Activated naive CD8-positive, alpha-beta T cell treated with anti-CD3 and anti-CD28 coated beads, Interleukin-2, amount 10 ng/mL, durations not matched to agents 7 days and 5 days (primary cell): ENCODE results near the gene CAD. TPM values are rescaled to one million over a fixed set of nuclear protein-coding genes. Genes with fewer than 3 reads are reported as not detected.
A peak's percentile ranks its signal among the peaks of the same experiment; 100 is the strongest.
"Not testable (repeated sequence)": the region's sequence is repeated elsewhere in the genome, so short reads cannot be mapped to it uniquely, and the experiment has no call there.

Experiments used
- ATAC-seq: fragments of 150-1000 bp; cut with Tn5 transposase; one replicate; pipeline ENCODE4 v1.10.0; 2021; ENCODE audit warnings: low read depth, moderate library complexity
- POLR2A ChIA-PET: fragments of 350-600 bp; sonication (Branson Sonifier 250); formaldehyde crosslinking; loops from one replicate; lab custom pipeline; 2021; ENCODE audit warnings: antibody characterized with exemption; lab: Charles Lee
- DNase-seq: peaks from one replicate; pipeline ENCODE4 v3.0.0; 2021
- H3K27ac Mint-ChIP-seq: one replicate; pipeline ENCODE4 v1.8.0; 2022; ENCODE audit warnings: mild to moderate bottlenecking, mixed read lengths
- H3K27me3 Mint-ChIP-seq: one replicate; pipeline ENCODE4 v1.8.0; 2022; ENCODE audit warnings: mild to moderate bottlenecking, moderate library complexity, mixed read lengths
- H3K36me3 Mint-ChIP-seq: one replicate; pipeline ENCODE4 v1.8.0; 2021; ENCODE audit warnings: mild to moderate bottlenecking, mixed read lengths
- H3K4me1 Mint-ChIP-seq: one replicate; pipeline ENCODE4 v1.8.0; 2021; ENCODE audit warnings: mixed read lengths
- H3K4me3 Mint-ChIP-seq: one replicate; pipeline ENCODE4 v1.8.0; 2022; ENCODE audit warnings: mild to moderate bottlenecking, moderate library complexity, mixed read lengths
- H3K9me3 Mint-ChIP-seq: one replicate; pipeline ENCODE4 v1.8.0; 2021; ENCODE audit warnings: mixed read lengths
- total RNA-seq, 2 experiments: library from RNA; stranded (reverse); gene quantifications; one replicate each; pipeline ENCODE4 v1.2.3, GENCODE V29; 2021

Gene CAD
- 10 to 100 TPM; 60.1 to 60.4 TPM for total RNA-seq

- DNase-seq (peak; percentile 89), ATAC-seq (peak; percentile 87)
- Mint-ChIP-seq H3K36me3 (peaks cover 22% of the 10 kb centered on the region), H3K27ac (peak within 1 kb of the TSS; percentile 89), H3K9me3 (no peaks in the 10 kb centered on the region), H3K27me3 (no peaks in the 10 kb centered on the region), H3K4me3 (peak within 1 kb of the TSS; percentile 92), H3K4me1 (peaks cover 42% of the 10 kb centered on the region)
- POLR2A ChIA-PET = interaction anchor here (0.6 to 1.2 kb wide), 3 partner anchors 9 to 86 kb away, joined by 3 to 4 read pairs (median 3); no protein-coding TSS in a partner anchor
Observed at GRCh38 chr2:27217173-27218121, at the start of gene CAD. TSS of gene CAD (plus strand) at chr2:27217369. CDS start at chr2:27217552, 183 bp downstream.

DNA sequence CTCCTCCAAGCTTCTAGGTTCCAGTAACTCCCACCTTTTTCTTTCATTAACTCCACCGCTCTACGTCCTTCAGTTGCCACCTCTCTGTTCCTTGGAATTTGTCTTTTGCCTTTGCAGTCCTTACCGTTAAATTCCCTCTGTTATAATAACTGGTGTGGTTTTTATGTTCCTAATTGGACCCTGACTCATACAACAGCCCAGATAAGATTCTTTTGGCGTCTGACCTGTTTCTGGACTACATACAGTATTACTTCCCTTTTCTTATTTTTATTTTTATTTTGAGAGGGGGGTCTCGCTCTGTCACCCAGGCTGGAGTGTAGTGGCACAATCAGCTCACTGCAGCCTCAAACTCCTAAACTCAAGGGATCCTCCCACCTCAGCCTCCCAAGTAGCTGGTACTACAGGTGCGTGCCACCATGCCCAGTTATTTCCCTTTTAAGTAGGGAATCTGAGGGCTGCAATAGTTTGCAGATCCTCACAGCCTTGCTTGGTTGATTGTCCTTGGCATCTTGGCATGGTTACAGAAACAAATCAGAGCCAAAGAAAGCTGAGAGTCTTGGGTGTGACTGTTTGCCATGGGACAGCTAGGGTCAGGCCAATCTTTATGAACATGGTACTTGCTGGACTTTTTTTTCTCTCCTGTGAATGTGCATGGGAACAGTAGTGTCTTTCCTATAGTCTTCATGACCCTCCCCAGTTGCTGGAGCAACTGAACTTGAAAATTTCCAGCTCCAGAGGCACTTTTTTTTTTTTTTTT lies 46.4 kb upstream of the CAD start:
- H3K27me3 Mint-ChIP-seq = peaks cover 23% of the 10 kb centered on the region
- H3K4me3 Mint-ChIP-seq = no peak overlapping the region
- no peak overlapping the region for H3K27ac Mint-ChIP-seq
- POLR2A ChIA-PET = no interaction called here
- no peaks in the 10 kb centered on the region for H3K36me3 Mint-ChIP-seq
- ATAC-seq (no peak), DNase-seq (no peak)
- H3K4me1 Mint-ChIP-seq = peaks cover 4% of the 10 kb centered on the region
- H3K9me3 Mint-ChIP-seq = no peaks in the 10 kb centered on the region

GRCh38 chr2:27171351-27171848 lies 45.8 kb upstream of the CAD start:
- H3K27me3 Mint-ChIP-seq = peaks cover 25% of the 10 kb centered on the region
- H3K36me3 Mint-ChIP-seq = no peaks in the 10 kb centered on the region
- H3K27ac Mint-ChIP-seq = no peak overlapping the region
- POLR2A ChIA-PET = no interaction called here
- DNase-seq (no peak), ATAC-seq (no peak)
- no peaks in the 10 kb centered on the region for H3K9me3 Mint-ChIP-seq
- H3K4me3 Mint-ChIP-seq = no peak overlapping the region
- peaks cover 4% of the 10 kb centered on the region for H3K4me1 Mint-ChIP-seq

- no peak overlapping the region for H3K27ac Mint-ChIP-seq
- no peak overlapping the region for H3K4me3 Mint-ChIP-seq
- POLR2A ChIA-PET = interaction anchor here (0.7 kb wide), 1 partner anchor 66 kb away, joined by 4 read pairs; no protein-coding TSS in a partner anchor
- no peaks in the 10 kb centered on the region for H3K9me3 Mint-ChIP-seq
- peaks cover 4% of the 10 kb centered on the region for H3K4me1 Mint-ChIP-seq
- no peaks in the 10 kb centered on the region for H3K36me3 Mint-ChIP-seq
- DNase-seq (no peak), ATAC-seq (no peak)
- H3K27me3 Mint-ChIP-seq = peaks cover 39% of the 10 kb centered on the region
Observed at GRCh38 chr2:27174638-27175037, 42.5 kb upstream of the CAD start.

DNA sequence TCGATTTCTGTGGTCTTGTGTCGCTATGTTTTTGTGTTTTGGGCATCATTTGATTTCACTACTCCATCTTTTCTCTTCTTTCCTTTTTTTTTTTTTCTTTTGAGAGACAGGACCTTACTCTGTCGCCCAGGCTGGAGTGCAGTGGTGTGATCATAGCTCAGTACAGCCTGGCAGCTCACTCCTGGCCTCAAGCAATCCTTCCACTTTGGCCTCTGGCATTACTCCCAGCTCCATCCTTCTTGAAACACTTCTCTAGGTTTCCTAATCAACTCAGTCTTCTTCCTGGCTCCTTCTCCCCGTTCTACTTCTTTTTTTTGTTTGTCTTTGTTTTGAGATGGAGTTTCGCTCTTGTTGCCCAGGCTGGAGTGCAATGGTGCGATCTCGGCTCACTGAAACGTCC lies 41.8 kb upstream of the CAD start:
- no peaks in the 10 kb centered on the region for H3K36me3 Mint-ChIP-seq

GRCh38 chr2:27175781-27176180 lies 41.4 kb upstream of the CAD start:
- H3K27ac Mint-ChIP-seq, H3K9me3 Mint-ChIP-seq, H3K4me3 Mint-ChIP-seq, DNase-seq, ATAC-seq, POLR2A ChIA-PET, H3K36me3 Mint-ChIP-seq, H3K4me1 Mint-ChIP-seq: not testable (repeated sequence)
- H3K27me3 Mint-ChIP-seq = peaks cover 37% of the 10 kb centered on the region

More for the DNA sequence above, 41.8 kb upstream of the CAD start:
- no peak for DNase-seq
- H3K4me3 Mint-ChIP-seq = no peak overlapping the region
- H3K9me3 Mint-ChIP-seq = no peaks in the 10 kb centered on the region
- H3K27me3 Mint-ChIP-seq = peaks cover 38% of the 10 kb centered on the region
- H3K27ac Mint-ChIP-seq = no peak overlapping the region
- ATAC-seq = no peak
- peaks cover 1% of the 10 kb centered on the region for H3K4me1 Mint-ChIP-seq
- POLR2A ChIA-PET = interaction anchor here (0.7 kb wide), 1 partner anchor 66 kb away, joined by 4 read pairs; no protein-coding TSS in a partner anchor

- H3K9me3 Mint-ChIP-seq = no peaks in the 10 kb centered on the region
- peaks cover 41% of the 10 kb centered on the region for H3K27me3 Mint-ChIP-seq
- no peaks in the 10 kb centered on the region for H3K4me1 Mint-ChIP-seq
- DNase-seq = no peak
- POLR2A ChIA-PET = no interaction called here
- no peak overlapping the region for H3K27ac Mint-ChIP-seq
- H3K4me3 Mint-ChIP-seq = no peak overlapping the region
- no peak for ATAC-seq
- no peaks in the 10 kb centered on the region for H3K36me3 Mint-ChIP-seq
Observed at GRCh38 chr2:27177441-27178351, 39.5 kb upstream of the CAD start.

DNA sequence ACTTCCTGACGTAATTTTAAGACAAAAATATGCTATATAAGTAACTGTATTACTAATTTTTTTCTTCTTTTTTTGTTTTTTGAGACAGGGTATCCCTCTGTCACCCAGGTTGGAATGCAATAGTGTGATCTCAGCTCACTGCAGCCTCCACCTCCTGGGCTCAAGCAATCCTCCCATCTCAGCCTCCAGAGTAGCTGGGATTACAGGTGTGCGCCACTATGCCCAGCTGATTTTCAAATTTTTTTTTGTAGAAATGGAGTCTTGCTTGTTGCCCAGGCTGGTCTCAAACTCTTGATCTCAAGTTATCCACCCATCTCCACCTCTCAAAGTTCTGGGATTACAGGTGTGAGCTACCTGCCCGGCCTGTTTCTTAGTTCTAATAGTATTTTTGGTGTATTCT lies 38.7 kb upstream of the CAD start:
- Mint-ChIP-seq H3K27ac (no peak overlapping the region), H3K36me3 (no peaks in the 10 kb centered on the region), H3K27me3 (peaks cover 48% of the 10 kb centered on the region), H3K9me3 (no peaks in the 10 kb centered on the region), H3K4me1 (no peaks in the 10 kb centered on the region), H3K4me3 (no peak overlapping the region)
- DNase-seq (no peak), ATAC-seq (no peak)
- POLR2A ChIA-PET = no interaction called here

- H3K27ac Mint-ChIP-seq = no peak overlapping the region
- H3K27me3 Mint-ChIP-seq = peaks cover 54% of the 10 kb centered on the region
- DNase-seq (no peak), ATAC-seq (no peak)
- H3K36me3 Mint-ChIP-seq = no peaks in the 10 kb centered on the region
- H3K9me3 Mint-ChIP-seq = no peaks in the 10 kb centered on the region
- H3K4me3 Mint-ChIP-seq = no peak overlapping the region
- H3K4me1 Mint-ChIP-seq = no peaks in the 10 kb centered on the region
- POLR2A ChIA-PET = interaction anchor here (0.7 kb wide), 1 partner anchor 113 kb away, joined by 7 read pairs; no protein-coding TSS in a partner anchor
Observed at GRCh38 chr2:27179344-27180000, 37.7 kb upstream of the CAD start.

GRCh38 chr2:27182346-27182745 lies 34.8 kb upstream of the CAD start:
- no peaks in the 10 kb centered on the region for H3K36me3 Mint-ChIP-seq
- no peaks in the 10 kb centered on the region for H3K9me3 Mint-ChIP-seq
- no peak overlapping the region for H3K27ac Mint-ChIP-seq
- POLR2A ChIA-PET = no interaction called here
- no peaks in the 10 kb centered on the region for H3K4me1 Mint-ChIP-seq
- H3K4me3 Mint-ChIP-seq = no peak overlapping the region
- ATAC-seq (no peak), DNase-seq (no peak)
- peaks cover 66% of the 10 kb centered on the region for H3K27me3 Mint-ChIP-seq

DNA sequence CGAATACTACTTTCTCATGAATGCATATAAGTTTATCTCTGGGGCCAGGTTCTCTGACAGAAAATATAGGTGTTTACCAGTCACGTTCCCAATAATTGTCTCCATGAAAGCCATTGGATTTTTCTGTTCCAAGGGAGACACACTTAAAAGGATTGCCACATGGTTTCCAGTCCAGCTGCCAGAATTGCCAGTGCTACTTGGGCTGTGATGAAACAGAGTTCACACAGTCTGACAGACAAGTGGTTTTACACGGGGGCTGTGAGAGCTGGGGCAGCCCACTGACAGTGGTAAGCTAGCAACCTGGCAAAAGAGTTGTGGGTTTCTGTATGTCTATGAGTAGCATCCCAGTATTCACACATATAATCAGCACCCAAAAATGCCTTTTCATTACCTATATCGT lies 33.1 kb upstream of the CAD start:
- no peak overlapping the region for H3K27ac Mint-ChIP-seq
- POLR2A ChIA-PET = no interaction called here
- ATAC-seq (no peak), DNase-seq (no peak)
- no peaks in the 10 kb centered on the region for H3K9me3 Mint-ChIP-seq
- H3K4me1 Mint-ChIP-seq = no peaks in the 10 kb centered on the region
- H3K4me3 Mint-ChIP-seq = no peak overlapping the region
- H3K27me3 Mint-ChIP-seq = peaks cover 55% of the 10 kb centered on the region
- no peaks in the 10 kb centered on the region for H3K36me3 Mint-ChIP-seq

DNA sequence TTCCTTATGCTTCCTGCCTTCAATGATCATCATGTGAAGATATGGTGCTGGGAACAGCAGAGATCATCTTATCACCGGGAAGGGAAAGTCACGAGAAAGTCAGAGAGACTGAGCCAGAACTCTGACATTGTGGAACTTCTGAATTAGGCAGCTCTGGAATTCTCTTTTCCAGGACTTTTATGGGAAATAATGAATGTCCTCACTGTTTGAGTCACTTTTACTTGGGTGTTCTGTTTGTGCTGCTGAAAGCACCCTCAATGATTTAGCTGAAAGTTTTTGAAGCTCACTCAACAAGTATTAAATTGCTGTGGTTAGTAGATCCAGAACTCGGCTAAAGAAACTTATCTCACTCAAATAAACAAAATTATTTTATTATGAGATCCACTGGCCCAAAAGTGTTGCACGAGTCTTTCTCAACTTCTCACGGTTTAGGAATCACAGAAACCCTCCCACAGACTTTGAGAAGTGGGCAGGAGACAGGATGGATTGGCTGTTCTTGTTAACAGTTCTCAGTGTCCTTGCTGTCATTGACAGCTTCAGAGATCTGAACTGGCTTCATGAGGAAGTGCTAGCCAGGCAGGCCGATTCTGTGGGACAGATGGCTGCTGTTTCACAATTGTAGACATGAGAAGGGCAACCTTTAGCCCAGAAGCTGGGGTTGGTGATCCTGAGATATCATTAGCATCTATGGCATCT lies 31.7 kb upstream of the CAD start:
- DNase-seq = no peak
- Mint-ChIP-seq H3K4me3 (no peak overlapping the region), H3K36me3 (no peaks in the 10 kb centered on the region), H3K27ac (no peak overlapping the region), H3K27me3 (peaks cover 48% of the 10 kb centered on the region), H3K9me3 (no peaks in the 10 kb centered on the region), H3K4me1 (no peaks in the 10 kb centered on the region)
- POLR2A ChIA-PET = no interaction called here
- ATAC-seq = no peak
